ENCODE data around the gene ZNF136. TPM values are rescaled to one million over a fixed set of nuclear protein-coding genes. Genes with fewer than 3 reads are reported as not detected.

The ZNF136 gene
- total and polyA plus RNA-seq, 2 donors (not counting 3 experiments of a cell fraction or from before 2014, with no cell fraction given) = 0.92 to 3.5 TPM

DNA sequence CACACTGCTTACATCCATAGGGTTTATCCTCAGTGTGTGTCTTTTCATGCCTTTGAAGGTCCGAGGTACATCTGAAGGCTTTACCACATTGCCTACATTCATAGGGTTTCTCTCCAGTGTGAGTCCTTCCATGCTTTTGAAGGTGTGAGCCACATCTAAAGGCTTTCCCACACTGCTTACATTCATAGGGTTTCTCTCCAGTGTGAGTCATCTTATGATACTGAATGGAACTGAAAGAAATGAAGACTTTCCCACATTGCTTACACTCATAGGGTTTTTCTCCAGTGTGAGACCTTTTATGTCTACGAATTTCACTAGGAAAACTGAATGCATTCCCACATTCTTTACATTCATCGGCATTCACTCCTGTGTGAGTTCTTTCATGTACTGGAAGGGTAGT, 29.8 kb upstream of the ZNF136 start:
- H3K27me3 ChIP-seq (ENCODE audit: control insufficient read depth in 2 of 2, insufficient read depth in 2 of 2, low read length in 2 of 2) = no peaks in the 10 kb centered on the region
- CTCF ChIA-PET = no interaction called here
- TF ChIP-seq MAX (IDR thresholded peaks at IDR 0.05; ENCODE audit: insufficient read depth, insufficient read length) (no peak), EZH2 (IDR thresholded peaks at IDR 0.05; ENCODE audit: borderline replicate concordance, low read depth, low read length, severe bottlenecking) (no peak), POLR2AphosphoS5 (IDR thresholded peaks at IDR 0.05; ENCODE audit: insufficient read depth, low read depth, low read length) (no peak), MYC (IDR thresholded peaks at IDR 0.05; ENCODE audit: low read depth, low read length) (no peak), FOS (IDR thresholded peaks at IDR 0.05; ENCODE audit: borderline replicate concordance, insufficient read depth, low read length) (no peak), GATA2 (IDR thresholded peaks at IDR 0.05; ENCODE audit: insufficient read depth, insufficient read length, low read depth, low read length) (no peak), JUN (IDR thresholded peaks at IDR 0.05; ENCODE audit: borderline replicate concordance, insufficient read depth, insufficient read length, low read depth) (no peak), POLR2A (IDR thresholded peaks at IDR 0.05; ENCODE audit: low read depth, low read length) (no peak)
- TF ChIP-seq, protein P1, sequence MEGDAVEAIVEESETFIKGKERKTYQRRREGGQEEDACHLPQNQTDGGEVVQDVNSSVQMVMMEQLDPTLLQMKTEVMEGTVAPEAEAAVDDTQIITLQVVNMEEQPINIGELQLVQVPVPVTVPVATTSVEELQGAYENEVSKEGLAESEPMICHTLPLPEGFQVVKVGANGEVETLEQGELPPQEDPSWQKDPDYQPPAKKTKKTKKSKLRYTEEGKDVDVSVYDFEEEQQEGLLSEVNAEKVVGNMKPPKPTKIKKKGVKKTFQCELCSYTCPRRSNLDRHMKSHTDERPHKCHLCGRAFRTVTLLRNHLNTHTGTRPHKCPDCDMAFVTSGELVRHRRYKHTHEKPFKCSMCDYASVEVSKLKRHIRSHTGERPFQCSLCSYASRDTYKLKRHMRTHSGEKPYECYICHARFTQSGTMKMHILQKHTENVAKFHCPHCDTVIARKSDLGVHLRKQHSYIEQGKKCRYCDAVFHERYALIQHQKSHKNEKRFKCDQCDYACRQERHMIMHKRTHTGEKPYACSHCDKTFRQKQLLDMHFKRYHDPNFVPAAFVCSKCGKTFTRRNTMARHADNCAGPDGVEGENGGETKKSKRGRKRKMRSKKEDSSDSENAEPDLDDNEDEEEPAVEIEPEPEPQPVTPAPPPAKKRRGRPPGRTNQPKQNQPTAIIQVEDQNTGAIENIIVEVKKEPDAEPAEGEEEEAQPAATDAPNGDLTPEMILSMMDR (IDR thresholded peaks at IDR 0.05; ENCODE audit: extremely low read depth in 1 of 2, insufficient read depth in 1 of 2, low read depth in 1 of 2, low read length in 2 of 2) = no peak
- no peaks in the 10 kb centered on the region for H4K20me1 ChIP-seq (replicated peaks; ENCODE audit: control insufficient read depth, extremely low read depth, insufficient read depth, low read length)
- FAIRE-seq = no peak
- POLR2A ChIA-PET = no interaction called here
- no peak for DNase-seq (ENCODE audit: low read depth, low spot score)
- H2AFZ ChIP-seq (ENCODE audit: low read depth, low read length) = no peak overlapping the region
- H3K4me1 ChIP-seq (ENCODE audit: control insufficient read depth, extremely low read depth, insufficient read depth, low read length) = no peaks in the 10 kb centered on the region
- peaks cover 4 to 15% of the 10 kb centered on the region in 2 experiments for H3K36me3 ChIP-seq (ENCODE audit: control insufficient read depth in 2 of 2, extremely low read depth in 1 of 2, insufficient read depth in 2 of 2, low read length in 2 of 2)
- no peaks in the 10 kb centered on the region for H3K79me2 ChIP-seq (ENCODE audit: control insufficient read depth, insufficient read depth, low read length)
- no peak overlapping the region for H3K4me2 ChIP-seq (ENCODE audit: insufficient read depth, low read length)
- H3K9ac ChIP-seq (replicated peaks; ENCODE audit: extremely low read depth, insufficient read depth, low read length) = no peak overlapping the region
- intact Hi-C loops (cut with micrococcal nuclease) (no loop called here), dilution Hi-C loops (cut with MboI; ENCODE audit: extremely low pct_ligation_motif_present, low sequenced_read_pairs) (no loop called here)
- peaks cover 18% of the 10 kb centered on the region for H3K9me3 ChIP-seq (replicated peaks; ENCODE audit: control insufficient read depth, insufficient read depth, low read length)
- H3K27ac ChIP-seq (ENCODE audit: insufficient read depth, low read depth, low read length) = no peak overlapping the region
- BruUV-seq (replicated peaks) = no TSS peak
- H3K9me1 ChIP-seq (replicated peaks; ENCODE audit: control insufficient read depth, extremely low read depth, insufficient read depth, low read length) = no peaks in the 10 kb centered on the region
- no peak overlapping the region for H3K4me3 ChIP-seq (replicated peaks in 1 of 3; ENCODE audit: insufficient read depth in 1 of 3, low read depth in 1 of 3, low read length in 3 of 3)
